NCI-H1105 (cell line): ENCODE results near the gene SPDYE6.
"Not testable (repeated sequence)": the region's sequence is repeated elsewhere in the genome, so short reads cannot be mapped to it uniquely, and the experiment has no call there.

ENCODE experiments used
- DNase-seq: peaks from one replicate; lab custom pipeline; 2025; lab: John Stamatoyannopoulos, UW

The SPDYE6 gene

DNA sequence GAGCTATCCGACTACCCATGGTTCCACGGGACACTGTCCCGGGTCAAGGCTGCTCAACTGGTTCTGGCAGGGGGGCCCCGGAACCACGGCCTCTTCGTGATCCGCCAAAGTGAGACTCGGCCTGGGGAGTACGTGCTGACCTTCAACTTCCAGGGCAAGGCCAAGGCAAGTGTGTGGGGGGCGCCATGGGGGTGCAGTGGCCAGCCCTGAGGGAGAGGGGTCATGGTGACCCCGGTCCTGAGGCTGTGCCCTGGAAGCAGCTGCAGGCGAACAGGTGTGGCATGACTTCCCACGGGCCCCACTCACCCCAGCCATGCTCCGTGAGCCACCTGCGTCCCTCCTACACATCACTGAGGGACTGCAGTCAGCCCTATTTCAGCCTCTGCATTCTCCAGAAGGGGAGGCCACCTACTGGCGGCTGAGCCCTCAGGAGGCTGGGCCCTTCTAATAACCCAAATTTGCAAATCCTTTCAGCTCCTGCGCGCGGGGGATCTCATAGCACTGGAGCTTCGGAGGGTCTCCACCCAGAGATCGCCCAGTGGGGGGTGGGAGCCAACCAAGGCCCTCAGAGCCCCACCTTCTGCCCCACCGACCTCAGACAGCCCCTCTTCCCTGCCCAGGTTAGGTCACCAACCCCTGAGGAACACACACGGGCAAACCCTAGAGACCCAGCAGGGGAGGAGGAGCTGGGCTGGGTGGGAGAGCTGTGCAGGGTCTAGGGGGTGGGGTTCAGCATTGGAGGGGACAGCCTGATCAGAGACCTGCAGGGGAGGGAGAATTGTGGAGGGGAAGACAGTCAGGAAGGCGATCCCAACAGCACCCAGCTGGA, 38.8 kb downstream of the SPDYE6 start:
- no peak for DNase-seq

DNA sequence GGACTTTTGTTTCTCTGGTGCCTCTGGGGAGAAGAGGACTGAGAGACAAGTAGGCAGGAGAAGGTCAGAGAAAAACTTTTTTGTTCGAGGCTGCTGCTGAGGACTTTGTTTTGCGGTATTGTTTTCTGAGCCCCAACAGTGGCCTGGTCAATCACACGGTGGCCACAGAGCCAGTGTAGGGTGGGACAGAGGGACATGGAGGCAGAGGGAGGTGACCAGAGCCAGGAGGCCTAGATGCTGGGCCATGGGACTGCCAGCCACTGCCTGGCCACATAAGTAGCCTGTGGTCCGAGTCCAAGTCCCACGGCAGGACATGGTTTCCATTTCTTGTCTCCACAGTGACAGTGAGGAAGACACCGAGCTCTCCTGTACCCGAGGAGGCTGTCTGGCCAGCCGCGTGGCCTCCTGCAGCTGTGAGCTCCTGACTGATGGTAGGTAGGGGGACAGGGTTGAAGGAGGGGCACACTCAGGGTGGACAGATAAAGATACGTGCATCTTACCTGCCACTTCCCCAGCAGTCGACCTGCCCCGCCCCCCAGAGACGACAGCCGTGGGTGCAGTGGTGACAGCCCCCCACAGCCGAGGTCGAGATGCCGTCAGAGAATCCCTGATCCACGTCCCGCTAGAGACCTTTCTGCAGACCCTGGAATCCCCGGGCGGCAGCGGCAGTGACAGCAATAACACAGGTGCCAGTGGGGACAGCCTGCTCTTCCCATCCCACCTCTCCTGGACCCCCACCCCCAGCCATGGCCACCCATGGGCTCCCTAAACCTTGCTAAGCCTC, 42.1 kb downstream of the SPDYE6 start:
- DNase-seq = no peak

DNA sequence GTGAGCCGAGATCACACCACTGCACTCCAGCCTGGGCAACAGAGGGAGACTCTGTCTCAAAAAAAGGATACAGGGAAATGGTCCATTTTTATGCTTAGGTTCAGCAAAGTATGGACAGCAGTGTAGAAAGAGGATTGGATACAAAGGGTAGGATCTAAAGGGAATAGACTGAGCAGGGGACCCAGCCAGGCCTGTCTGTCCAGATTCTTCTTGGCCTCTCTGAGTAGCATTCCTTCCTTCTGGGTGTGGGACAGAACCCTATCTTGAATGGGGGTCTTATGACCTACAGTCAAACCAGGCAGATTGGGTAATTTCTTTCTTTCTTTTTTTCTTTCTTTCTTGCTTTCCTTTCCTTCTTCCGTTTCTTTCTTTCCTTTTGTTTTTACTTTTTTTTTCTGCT, 43.9 kb downstream of the SPDYE6 start:
- DNase-seq = no peak

DNA sequence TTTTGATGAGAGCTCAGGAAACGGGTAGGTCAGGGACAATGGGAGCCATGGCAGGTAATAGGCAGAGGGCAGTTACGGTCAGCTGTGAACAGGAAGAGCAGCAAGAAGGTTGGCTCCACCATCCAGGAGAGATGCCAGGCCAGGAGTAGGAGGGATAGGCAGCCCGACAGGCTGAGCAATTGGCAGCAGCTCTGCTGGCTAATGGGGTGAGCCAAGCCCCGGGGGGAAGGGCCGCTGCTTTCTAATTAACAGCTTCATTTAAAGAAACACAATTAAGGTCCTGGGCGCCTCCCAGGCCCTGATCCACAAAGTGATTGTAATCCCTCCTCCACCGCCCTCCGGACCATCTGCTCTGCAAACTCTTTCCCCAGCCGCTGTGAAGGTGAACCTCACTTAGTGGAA, 45.8 kb downstream of the SPDYE6 start:
- DNase-seq = no peak

DNA sequence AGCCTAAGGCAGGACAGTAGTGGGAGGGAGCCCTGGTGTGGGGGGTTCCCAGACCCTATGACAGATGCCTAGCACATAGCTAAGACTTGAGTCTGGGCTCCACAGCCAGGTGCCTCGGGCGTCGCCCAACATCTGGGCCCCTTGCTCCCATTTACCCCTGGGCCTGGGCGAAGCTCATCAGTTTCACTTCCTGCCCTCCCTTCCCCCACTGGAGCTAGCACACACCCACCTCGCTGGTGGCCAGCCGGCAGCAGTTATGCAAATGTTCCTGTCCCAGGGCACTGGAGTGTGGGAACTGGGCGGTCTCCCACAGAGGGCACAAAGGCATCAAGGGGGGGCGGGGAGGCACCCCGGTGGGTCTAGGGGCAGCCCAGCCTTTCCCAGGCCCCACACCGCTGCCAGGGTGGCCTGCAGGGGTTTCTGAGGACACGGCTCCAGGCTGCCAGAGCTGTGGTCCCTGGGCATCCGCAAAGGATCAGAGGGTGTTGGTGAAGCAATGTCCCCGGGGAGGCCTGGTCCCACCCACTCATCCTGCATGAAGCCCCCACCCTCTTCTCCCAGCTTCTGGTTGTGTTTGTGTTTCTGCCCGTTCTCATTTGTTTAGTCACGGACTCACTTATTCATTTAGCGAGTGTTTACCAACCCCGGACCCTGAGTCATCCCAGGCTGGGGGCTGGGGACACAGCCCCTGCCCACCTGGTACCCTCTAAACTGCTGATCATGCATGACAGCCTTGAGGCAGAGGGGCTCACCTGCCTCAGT, 49.1 kb downstream of the SPDYE6 start:
- DNase-seq = no peak

DNA sequence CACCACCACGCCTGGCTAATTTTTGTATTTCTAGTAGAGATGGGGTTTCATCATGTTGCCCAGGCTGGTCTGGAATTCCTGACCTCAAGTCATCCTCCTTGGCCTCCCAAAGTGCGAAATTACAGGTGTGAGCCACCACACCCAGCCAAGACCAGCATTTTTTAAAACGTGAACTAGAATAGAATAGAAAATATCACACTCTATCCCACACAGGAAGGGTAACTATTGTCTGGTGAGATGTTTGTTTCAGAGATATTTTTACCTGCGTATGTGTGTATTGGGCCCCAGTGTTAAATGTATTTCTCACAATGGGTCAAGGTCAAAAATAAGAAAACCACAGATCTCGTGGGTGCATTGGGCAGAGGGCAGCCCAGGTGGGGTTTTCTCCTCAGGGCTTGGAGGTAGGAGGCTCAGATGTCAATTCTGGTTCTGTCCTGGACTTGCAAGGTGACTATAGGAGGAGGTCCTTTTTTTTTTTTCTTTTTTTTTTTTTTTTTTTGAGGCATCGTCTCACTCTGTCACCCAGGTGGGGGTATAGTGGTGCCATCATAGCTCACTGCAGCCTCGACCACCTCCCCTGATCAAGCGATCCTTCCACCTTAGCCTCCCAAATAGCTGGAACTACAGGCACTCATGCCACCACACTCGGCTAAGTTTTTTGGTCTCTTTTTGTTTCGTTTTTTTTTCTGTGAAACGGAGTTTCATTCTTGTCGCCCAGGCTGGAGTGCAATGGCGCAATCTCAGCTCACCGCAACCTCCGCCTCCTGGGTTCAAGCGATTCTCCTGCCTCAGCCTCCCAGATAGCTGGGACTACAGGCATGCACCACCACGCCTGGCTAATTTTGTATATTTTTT, 50.6 kb downstream of the SPDYE6 start:
- no peak for DNase-seq

DNA sequence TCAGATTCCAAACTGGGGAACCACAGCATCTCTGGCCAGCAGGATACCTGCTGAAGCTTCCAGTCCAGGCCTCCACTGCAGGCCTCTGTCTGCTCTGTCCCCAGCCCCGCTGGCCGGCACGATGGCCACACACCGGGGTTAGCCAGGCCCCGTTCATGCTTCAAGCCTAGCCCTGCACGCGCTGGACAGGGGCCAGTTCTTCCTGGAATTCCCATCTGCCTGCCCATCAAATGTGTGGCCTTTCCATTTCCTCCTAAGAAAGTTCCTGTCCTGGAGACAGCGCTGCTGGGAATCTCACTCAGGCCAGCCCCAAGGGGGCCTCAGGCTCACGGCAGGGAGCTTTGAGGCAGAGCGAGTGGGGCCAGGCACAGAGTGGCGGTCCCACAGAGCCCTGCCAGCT, 51.6 kb downstream of the SPDYE6 start:
- DNase-seq = no peak

DNA sequence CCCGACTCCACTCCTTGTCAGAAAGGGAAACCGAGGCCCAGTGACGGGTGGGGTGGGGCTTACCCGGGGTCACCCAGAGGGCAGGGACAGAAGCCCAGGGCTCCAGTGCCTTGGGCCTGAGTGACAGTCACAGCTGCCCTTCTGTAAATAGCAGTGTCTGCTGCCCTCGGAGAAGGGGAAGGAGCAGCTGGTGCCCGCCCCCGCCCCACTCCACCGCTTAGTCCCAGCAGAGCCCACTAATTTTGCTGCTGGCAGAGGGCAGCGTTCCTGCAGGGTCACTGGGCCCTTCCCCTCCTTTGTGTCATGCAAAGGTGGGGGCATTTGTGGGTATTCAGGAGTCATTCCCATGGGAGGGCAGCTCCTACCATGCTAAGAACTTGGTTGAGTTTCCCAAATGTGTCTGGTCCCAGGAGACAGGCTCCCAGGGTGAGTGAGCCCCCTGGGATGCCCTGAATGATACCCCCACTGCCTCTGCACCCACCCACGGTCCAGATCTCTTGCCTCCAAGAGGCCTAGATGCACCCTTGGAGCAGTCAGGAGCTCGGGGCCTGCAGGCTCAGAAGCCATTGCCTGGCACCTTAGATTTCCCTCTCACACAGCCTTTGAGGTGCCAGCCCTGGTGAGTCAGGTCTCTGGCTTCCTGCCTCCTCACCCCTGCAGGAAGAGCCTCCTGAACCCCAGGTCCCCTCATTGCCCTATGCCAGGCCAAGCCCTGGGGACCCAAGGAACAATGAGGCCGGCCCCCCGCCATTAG, 52.4 kb downstream of the SPDYE6 start:
- no peak for DNase-seq

DNA sequence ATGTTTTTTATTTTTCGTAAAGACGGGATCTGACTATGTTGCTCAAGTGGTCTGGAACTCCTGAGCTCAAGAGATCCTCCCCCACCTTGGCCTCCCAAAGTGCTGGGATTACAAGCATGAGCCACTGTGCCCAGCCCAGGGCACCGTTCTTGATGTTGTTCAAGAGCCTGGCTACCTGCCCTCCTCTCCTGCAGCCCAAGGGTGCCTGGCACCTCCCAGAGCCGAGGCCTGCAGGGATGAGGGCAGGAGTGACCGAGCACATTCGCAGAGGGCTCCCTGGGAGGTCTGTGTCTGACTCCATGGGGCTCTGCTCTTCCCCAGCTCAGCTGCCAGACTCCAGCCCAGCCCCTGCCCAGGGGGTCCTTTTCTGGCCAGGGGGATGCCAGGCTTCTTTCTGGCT, 54.2 kb downstream of the SPDYE6 start:
- DNase-seq = no peak

DNA sequence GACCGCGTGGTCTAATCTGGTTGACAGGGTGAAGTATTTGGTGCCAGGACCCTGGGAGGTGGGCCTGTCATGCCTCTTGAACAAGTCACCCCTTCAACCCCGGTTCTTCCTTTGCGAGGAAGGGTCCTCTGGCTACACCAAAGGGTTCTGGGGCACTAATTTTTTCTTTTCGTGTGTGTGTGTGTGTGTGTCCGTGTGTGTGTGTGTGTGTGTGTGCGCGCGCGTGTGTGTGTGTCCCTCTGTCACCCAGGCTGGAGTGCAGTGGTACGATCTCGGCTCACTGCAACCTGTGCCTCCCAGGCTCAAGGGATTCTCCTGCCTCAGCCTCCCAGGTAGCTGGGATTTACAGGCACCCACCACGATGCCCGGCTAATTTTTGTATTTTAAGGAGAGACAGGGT, 54.9 kb downstream of the SPDYE6 start:
- DNase-seq = not testable (repeated sequence)

DNA sequence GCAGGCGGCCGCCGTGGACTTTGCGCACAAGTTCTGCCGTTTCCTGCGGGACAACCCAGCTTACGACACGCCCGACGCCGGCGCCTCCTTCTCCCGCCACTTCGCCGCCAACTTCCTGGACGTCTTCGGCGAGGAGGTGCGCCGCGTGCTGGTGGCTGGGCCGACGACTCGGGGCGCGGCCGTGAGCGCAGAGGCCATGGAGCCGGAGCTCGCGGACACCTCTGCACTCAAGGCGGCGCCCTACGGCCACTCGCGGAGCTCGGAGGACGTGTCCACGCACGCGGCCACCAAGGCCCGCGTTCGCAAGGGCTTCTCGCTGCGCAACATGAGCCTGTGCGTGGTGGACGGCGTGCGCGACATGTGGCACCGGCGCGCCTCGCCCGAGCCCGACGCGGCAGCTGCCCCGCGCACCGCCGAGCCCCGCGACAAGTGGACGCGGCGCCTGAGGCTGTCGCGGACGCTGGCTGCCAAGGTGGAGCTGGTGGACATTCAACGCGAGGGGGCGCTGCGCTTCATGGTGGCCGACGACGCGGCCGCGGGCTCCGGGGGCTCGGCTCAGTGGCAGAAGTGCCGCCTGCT, 55.5 kb downstream of the SPDYE6 start:
- no peak for DNase-seq

DNA sequence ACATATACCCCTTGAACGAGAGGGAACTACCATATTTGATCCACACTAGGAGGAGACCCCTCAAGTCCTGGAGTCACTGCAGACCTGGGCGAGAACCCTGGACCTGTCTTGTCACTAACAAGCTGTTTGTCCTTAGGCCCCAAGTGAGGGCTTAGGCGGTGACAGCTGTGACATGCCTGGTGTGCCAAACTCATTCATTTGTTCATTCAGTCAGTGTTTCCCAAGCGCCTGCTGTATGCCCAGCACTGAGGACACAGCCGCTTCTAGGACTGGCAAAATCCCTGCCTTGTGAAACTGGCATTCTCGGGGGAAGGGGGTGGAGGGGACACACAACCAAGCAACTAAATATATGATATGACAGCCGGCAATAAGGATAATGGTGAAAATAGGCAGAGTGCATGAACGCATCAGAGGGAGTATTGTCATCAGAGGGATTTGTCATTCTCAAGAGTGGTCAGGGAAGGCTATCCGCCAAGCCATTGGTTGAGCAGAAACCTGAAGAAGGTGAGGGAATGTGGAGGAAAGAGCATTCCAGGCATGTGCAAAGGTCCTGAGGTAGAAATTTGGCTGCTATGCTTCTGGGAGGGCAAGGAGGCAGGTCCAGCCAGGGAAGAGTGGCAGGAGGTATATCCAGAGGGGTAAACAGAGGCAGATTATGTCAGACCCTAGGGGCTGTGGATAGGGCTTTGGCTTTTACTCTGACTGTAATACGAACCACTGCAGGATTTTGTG, 58.6 kb downstream of the SPDYE6 start:
- DNase-seq = no peak

DNA sequence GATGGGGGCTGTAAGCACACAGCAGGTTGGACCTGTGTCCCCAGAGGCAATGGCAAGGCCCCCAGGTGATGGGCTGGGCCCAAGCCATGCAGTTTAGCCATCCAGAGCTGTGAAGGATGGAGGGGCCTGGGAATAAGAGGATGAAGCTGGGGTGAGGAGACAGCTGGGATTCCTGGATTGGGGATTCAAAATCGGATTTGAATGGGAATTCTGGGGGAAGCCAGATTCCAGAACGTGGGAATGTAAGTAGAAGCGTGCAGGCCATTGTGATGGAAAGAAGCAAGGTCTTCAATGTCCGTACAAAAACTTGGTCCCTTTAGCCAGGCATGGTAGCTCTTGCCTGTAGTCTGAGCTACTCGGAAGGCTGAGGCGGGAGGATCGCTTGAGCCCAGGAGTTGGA, 59.7 kb downstream of the SPDYE6 start:
- DNase-seq = no peak

DNA sequence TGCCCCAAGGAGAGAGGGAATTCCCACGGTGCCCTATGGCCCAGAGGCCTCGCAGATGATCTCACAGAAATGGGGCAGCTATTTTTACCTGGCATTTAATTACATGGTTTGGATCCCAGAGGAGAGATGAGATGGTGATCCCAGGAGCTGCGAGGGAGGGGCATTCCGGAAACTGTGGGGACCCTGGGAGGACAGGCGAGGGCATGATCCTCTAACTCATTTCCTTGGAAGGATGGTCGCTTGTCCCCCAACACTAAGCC, 60.1 kb downstream of the SPDYE6 start:
- no peak for DNase-seq
